Vagina (tissue), 2 donors: ENCODE measurements around the gene REEP1. TPM values are rescaled to one million over a fixed set of nuclear protein-coding genes. Genes with fewer than 3 reads are reported as not detected.

Experiments
- DNase-seq, 2 donors: peaks; one replicate each; pipeline ENCODE4 v3.0.0-alpha.2; 2017; ENCODE audit errors: extremely low spot score in 2 of 2
- H3K27ac ChIP-seq: fragments of 200-600 bp; sonication (generic); one replicate; pipeline ENCODE4 v1.5.1; 2019
- H3K27me3 ChIP-seq: fragments of 200-600 bp; sonication (generic); one replicate; pipeline ENCODE4 v1.5.1; 2019
- H3K36me3 ChIP-seq, 2 donors: fragments of 200-600 bp; sonication (generic); one replicate each; pipeline ENCODE4 v1.5.1; 2017 to 2019
- H3K4me1 ChIP-seq: fragments of 200-600 bp; sonication (generic); one replicate; pipeline ENCODE4 v1.5.1; 2019
- H3K4me3 ChIP-seq, 2 donors: fragments of 200-600 bp; sonication (generic); 1 replicate in 1 of 2; 2 replicates in 1 of 2; pipeline ENCODE4 v1.5.1; 2016 to 2019
- H3K9me3 ChIP-seq: fragments of 200-600 bp; sonication (generic); one replicate; pipeline ENCODE4 v1.5.1; 2019
- CTCF ChIP-seq, 3 experiments: fragments of 450-650 bp in 2 of 3; fragments of 200-600 bp in 1 of 3; sonication (generic) in 1 of 3; IDR thresholded peaks; one replicate each; pipeline ENCODE4 v1.5.1; 2017 to 2019; ENCODE audit warnings: antibody characterized with exemption in 3 of 3, mild to moderate bottlenecking in 2 of 3, moderate library complexity in 2 of 3
- POLR2A ChIP-seq, 2 donors: fragments of 450-650 bp; IDR thresholded peaks; one replicate each; pipeline ENCODE4 v1.6.1; 2017; ENCODE audit warnings: antibody characterized with exemption in 2 of 2, mild to moderate bottlenecking in 2 of 2, moderate library complexity in 2 of 2
- POLR2AphosphoS5 ChIP-seq, 2 donors: sonication (generic); formaldehyde crosslinking; IDR thresholded peaks; one replicate each; pipeline ENCODE4 v1.9.0; 2017; ENCODE audit warnings: antibody characterized with exemption in 2 of 2, mild to moderate bottlenecking in 2 of 2, low read depth in 1 of 2; ENCODE audit not compliant: insufficient read depth in 1 of 2
- intact Hi-C: fragments of 100-400 bp; cut with DNase I; formaldehyde crosslinking; loops from one replicate; pipeline ENCODE4 v1.15.1; 2023
- total RNA-seq: library from RNA; depleted of rRNA; stranded (reverse); fragments of >200 nt; gene quantifications from one replicate; pipeline ENCODE4 v1.2.3, GENCODE V29; 2016

REEP1 gene
- total RNA-seq, 1 donor from 2014 or later: 13.5 TPM

- Histone ChIP-seq H3K4me1 (no peaks in the 10 kb centered on the region), H3K27me3 (no peaks in the 10 kb centered on the region), H3K4me3 (no peak overlapping the region), H3K36me3 (no peaks in the 10 kb centered on the region), H3K9me3 (no peaks in the 10 kb centered on the region), H3K27ac (no peak overlapping the region)
- intact Hi-C loops: no loop called here
- TF ChIP-seq CTCF (IDR thresholded peaks at IDR 0.05) (no peak), POLR2AphosphoS5 (IDR thresholded peaks at IDR 0.05; ENCODE audit: insufficient read depth in 1 of 2, low read depth in 1 of 2) (no peak), POLR2A (IDR thresholded peaks at IDR 0.05) (no peak)
- DNase-seq: no peak
Measured at GRCh38 chr2:86239326-86239725, 98.1 kb downstream of the REEP1 start.

- Histone ChIP-seq H3K36me3 (no peaks in the 10 kb centered on the region), H3K27me3 (no peaks in the 10 kb centered on the region), H3K27ac (no peak overlapping the region), H3K4me3 (no peak overlapping the region), H3K9me3 (no peaks in the 10 kb centered on the region), H3K4me1 (no peaks in the 10 kb centered on the region)
- intact Hi-C loops: no loop called here
- no peak for DNase-seq
- TF ChIP-seq POLR2A (IDR thresholded peaks at IDR 0.05) (no peak), POLR2AphosphoS5 (IDR thresholded peaks at IDR 0.05; ENCODE audit: insufficient read depth in 1 of 2, low read depth in 1 of 2) (no peak), CTCF (IDR thresholded peaks at IDR 0.05) (no peak)
Measured at GRCh38 chr2:86238354-86238753, 99.1 kb downstream of the REEP1 start.

- TF ChIP-seq POLR2AphosphoS5 (IDR thresholded peaks at IDR 0.05; ENCODE audit: insufficient read depth in 1 of 2, low read depth in 1 of 2) (no peak), POLR2A (IDR thresholded peaks at IDR 0.05) (no peak)
- Histone ChIP-seq H3K4me1 (no peaks in the 10 kb centered on the region), H3K27me3 (no peaks in the 10 kb centered on the region), H3K9me3 (no peaks in the 10 kb centered on the region), H3K27ac (no peak overlapping the region), H3K36me3 (no peaks in the 10 kb centered on the region), H3K4me3 (no peak overlapping the region)
- intact Hi-C loops: no loop called here
- DNase-seq: no peak
Measured at GRCh38 chr2:86237172-86237571, 100.3 kb downstream of the REEP1 start.

GRCh38 chr2:86235196-86235980, 102.0 kb downstream of the REEP1 start:
- Histone ChIP-seq H3K4me1 (no peaks in the 10 kb centered on the region), H3K9me3 (no peaks in the 10 kb centered on the region), H3K36me3 (no peaks in the 10 kb centered on the region), H3K4me3 (no peak overlapping the region), H3K27ac (no peak overlapping the region), H3K27me3 (no peaks in the 10 kb centered on the region)
- intact Hi-C loops: no loop called here
- TF ChIP-seq POLR2A (IDR thresholded peaks at IDR 0.05) (no peak), CTCF (IDR thresholded peaks at IDR 0.05) (no peak)
- no peak for DNase-seq

- H3K9me3 ChIP-seq: no peaks in the 10 kb centered on the region
- H3K36me3 ChIP-seq: no peaks in the 10 kb centered on the region
- TF ChIP-seq CTCF (IDR thresholded peaks at IDR 0.05) (no peak), POLR2A (IDR thresholded peaks at IDR 0.05) (no peak), POLR2AphosphoS5 (IDR thresholded peaks at IDR 0.05; ENCODE audit: insufficient read depth in 1 of 2, low read depth in 1 of 2) (no peak)
- intact Hi-C loops: no loop called here
- no peak overlapping the region for H3K4me3 ChIP-seq
- H3K4me1 ChIP-seq: no peaks in the 10 kb centered on the region
- no peaks in the 10 kb centered on the region for H3K27me3 ChIP-seq
- no peak overlapping the region for H3K27ac ChIP-seq
- no peak for DNase-seq
Measured at GRCh38 chr2:86234563-86235131, 102.8 kb downstream of the REEP1 start.
